GM12878 (cell line): ENCODE data around the gene WDR64. TPM values are rescaled to one million over a fixed set of nuclear protein-coding genes. Genes with fewer than 3 reads are reported as not detected.

Source experiments
- ATAC-seq: fragments of 200-7000 bp; cut with Tn5 transposase; 3 replicates; pipeline ENCODE4 v1.9.1; 2020; ENCODE audit warnings: mild to moderate bottlenecking, moderate library complexity
- BruUV-seq: library from RNA; stranded (reverse); fragments of 400-500 nt; replicated peaks from 2 replicates; lab custom pipeline; 2021; lab: Mats Ljungman, UMichigan
- CTCF ChIA-PET: fragments of 300-600 bp; sonication (Branson Sonifier 250); formaldehyde crosslinking; extraction: SDS; loops from one replicate; lab custom pipeline; 2021; ENCODE audit warnings: inconsistent platforms; lab: Yijun Ruan, JAX
- POLR2A ChIA-PET: fragments of 350-600 bp; formaldehyde crosslinking; extraction: SDS; loops from one replicate; lab custom pipeline; 2021; ENCODE audit warnings: inconsistent platforms; lab: Charles Lee
- RAD21 ChIA-PET: fragments of 300-600 bp; sonication (Branson Sonifier 250); formaldehyde crosslinking; loops from one replicate; lab custom pipeline; 2023; ENCODE audit warnings: antibody characterized with exemption; ENCODE audit not compliant: unreplicated experiment; lab: Charles Lee
- SMC1A ChIA-PET: fragments of 300-600 bp; sonication (Branson Sonifier 250); formaldehyde crosslinking; loops from one replicate; lab custom pipeline; 2023; ENCODE audit not compliant: unreplicated experiment, uncharacterized antibody; lab: Charles Lee
- DNase-seq: peaks from one replicate; pipeline ENCODE4 v3.0.0-alpha.2; 2011; ENCODE audit warnings: low read depth, low spot score
- FAIRE-seq: peaks from 3 replicates; lab custom pipeline; 2011; peaks lifted over from hg19 to GRCh38; lab: Jason Lieb, UNC
- H2AFZ ChIP-seq: 2 replicates; pipeline ENCODE4 v1.6.0; 2011; ENCODE audit warnings: low read depth, low read length, control low read depth; ENCODE audit not compliant: control insufficient read depth
- H3K27ac ChIP-seq: 2 replicates; pipeline ENCODE4 v1.5.1; 2011; ENCODE audit warnings: control low read depth; ENCODE audit not compliant: control insufficient read depth, insufficient read depth
- H3K27me3 ChIP-seq, 2 experiments: replicated peaks in 1 of 2; 2 replicates each; pipeline versions ENCODE4 v1.6.0 to v1.6.1; 2011; ENCODE audit warnings: low read length in 1 of 2; ENCODE audit not compliant: control insufficient read depth in 2 of 2, insufficient read depth in 2 of 2
- H3K36me3 ChIP-seq, 2 experiments: 2 replicates each; pipeline ENCODE4 v1.5.1; 2011; ENCODE audit warnings: low read length in 1 of 2; ENCODE audit not compliant: control insufficient read depth in 2 of 2, insufficient read depth in 2 of 2
- H3K4me1 ChIP-seq: 2 replicates; pipeline ENCODE4 v1.6.1; 2011; ENCODE audit warnings: mild to moderate bottlenecking, low read length, moderate library complexity, mixed read lengths; ENCODE audit not compliant: control insufficient read depth, insufficient read depth
- H3K4me2 ChIP-seq: 2 replicates; pipeline ENCODE4 v1.6.0; 2011; ENCODE audit warnings: control low read depth; ENCODE audit not compliant: control insufficient read depth, insufficient read depth
- H3K4me3 ChIP-seq: fragments of 200-600 bp; sonication (generic); 2 replicates; pipeline ENCODE4 v1.5.1; 2016
- H3K79me2 ChIP-seq: 2 replicates; pipeline ENCODE4 v1.6.0; 2011; ENCODE audit warnings: low read length; ENCODE audit not compliant: control insufficient read depth, insufficient read depth
- H3K9ac ChIP-seq: 2 replicates; pipeline ENCODE4 v1.8.0; 2011; ENCODE audit warnings: low read length, control low read depth, mixed read lengths; ENCODE audit not compliant: control insufficient read depth, insufficient read depth
- H3K9me3 ChIP-seq: replicated peaks from 3 replicates; pipeline ENCODE4 v1.5.1; 2011; ENCODE audit warnings: mild to moderate bottlenecking, low read length; ENCODE audit not compliant: control insufficient read depth, insufficient read depth
- H4K20me1 ChIP-seq: 2 replicates; pipeline ENCODE4 v1.6.0; 2011; ENCODE audit not compliant: control insufficient read depth, insufficient read depth
- CHD4 ChIP-seq: fragments of 200-600 bp; sonication (generic); IDR thresholded peaks from 2 replicates; pipeline ENCODE4 v1.6.1; 2016; ENCODE audit warnings: mild to moderate bottlenecking
- NR2C1 ChIP-seq: fragments of 450-650 bp; IDR thresholded peaks from 2 replicates; pipeline ENCODE4 v1.6.1; 2017; ENCODE audit warnings: antibody characterized with exemption, mild to moderate bottlenecking, moderate library complexity
- RFX5 ChIP-seq: IDR thresholded peaks from 2 replicates; pipeline ENCODE4 v1.6.1; 2011; ENCODE audit warnings: low read depth, low read length, improper control_type of control experiment
- SPI1 ChIP-seq: IDR thresholded peaks from 2 replicates; pipeline ENCODE4 v1.6.1; 2011; ENCODE audit warnings: low read depth, mild to moderate bottlenecking, low read length, moderate library complexity, borderline replicate concordance; ENCODE audit not compliant: insufficient read depth
- TARDBP ChIP-seq: IDR thresholded peaks from 2 replicates; pipeline ENCODE4 v1.6.1; 2016; ENCODE audit warnings: borderline replicate concordance
- WRNIP1 ChIP-seq: IDR thresholded peaks from 2 replicates; pipeline ENCODE4 v1.6.1; 2011; ENCODE audit warnings: low read depth, low read length, improper control_type of control experiment, borderline replicate concordance
- WGBS: methylation state at CpG from one replicate; pipeline ENCODE4 v1.1.6; 2016; ENCODE audit warnings: low lambda C conversion rate; ENCODE audit not compliant: insufficient replicate concordance, insufficient coverage; ENCODE audit errors: missing lambda C conversion rate; 5-methylcytosine and 5-hydroxymethylcytosine counted together
- in situ Hi-C: fragments of 300-500 bp; cut with MboI; formaldehyde crosslinking; loops from 9 replicates; pipeline ENCODE4 v1.14.3; 2018; ENCODE audit warnings: mixed read lengths
- intact Hi-C: fragments of 100-400 bp; cut with micrococcal nuclease; formaldehyde crosslinking; loops from one replicate; pipeline ENCODE4 v1.14.2; 2022; ENCODE audit not compliant: unreplicated experiment
- polyA plus RNA-seq, 11 experiments: library from polyadenylated mRNA; depleted of rRNA in 4 of 11; unstranded in 6 of 11; stranded (reverse) in 5 of 11; fragments of >200 nt; fragmentation: Nextera tagmentation in 4 of 11; fragmentation: Illumina TruSeq in 1 of 11; extraction: Ambion mirVana in 4 of 11; extraction: Trizol in 1 of 11; gene quantifications; 1 replicate in 1 of 11; 2 replicates in 10 of 11; pipeline versions ENCODE4 v1.2.1 to v1.2.3, GENCODE V29; 2011 to 2016; ENCODE audit warnings: inconsistent platforms in 2 of 11, missing spikeins in 2 of 11, low read depth in 1 of 11
- total RNA-seq, 4 experiments: library from RNA; depleted of rRNA in 3 of 4; stranded (reverse); fragments of >200 nt in 3 of 4; fragmentation: Illumina TruSeq in 1 of 4; extraction: Trizol in 1 of 4; gene quantifications; 2 replicates each; pipeline versions ENCODE4 v1.2.1 to v1.2.3, GENCODE V29; 2013 to 2021

Gene WDR64
- total and polyA plus RNA-seq, 10 of the 15 experiments (the other 5 are each of a cell fraction or from before 2014, with no cell fraction given): 0.01 TPM; not detected in 9

GRCh38 chr1:241714321-241715218 is 62.5 kb downstream of the WDR64 start:
- POLR2A ChIA-PET: no interaction called here
- DNase-seq: no peak
- RAD21 ChIA-PET: no interaction called here
- Histone ChIP-seq H3K4me3 (no peak overlapping the region), H3K79me2 (no peaks in the 10 kb centered on the region), H3K9ac (no peak overlapping the region), H3K27ac (no peak overlapping the region), H3K4me1 (no peaks in the 10 kb centered on the region), H2AFZ (no peak overlapping the region), H3K9me3 (no peaks in the 10 kb centered on the region), H3K4me2 (no peak overlapping the region), H3K27me3 (no peaks in the 10 kb centered on the region; a peak in 1 of 4 replicates), H3K36me3 (no peaks in the 10 kb centered on the region), H4K20me1 (no peaks in the 10 kb centered on the region)
- intact Hi-C loops: no loop called here
- no peak for FAIRE-seq
- CTCF ChIA-PET: no interaction called here
- ATAC-seq: no peak
- BruUV-seq: no TSS peak
- 26% methylated on average over 2 of the region's 2 CpGs for WGBS
- in situ Hi-C loops: no loop called here
- TF ChIP-seq SPI1: peak; percentile 76
- TF ChIP-seq RFX5: no peak
- TF ChIP-seq CHD4: no peak
- no peak for TF ChIP-seq NR2C1
- TF ChIP-seq TARDBP: no peak
- SMC1A ChIA-PET: interaction anchor here (0.9 kb wide), 1 partner anchor 20 kb away, joined by 3 read pairs; no protein-coding TSS in a partner anchor

GRCh38 chr1:241715435-241715834 is 63.4 kb downstream of the WDR64 start:
- H3K4me1 ChIP-seq: no peaks in the 10 kb centered on the region
- no peak overlapping the region for H3K9ac ChIP-seq
- ChIA-PET CTCF (no interaction called here), POLR2A (interaction anchor here (0.6 kb wide), 1 partner anchor 14 kb away, joined by 3 read pairs; no protein-coding TSS in a partner anchor), RAD21 (no interaction called here), SMC1A (interaction anchor here (1.5 kb wide), 1 partner anchor 9 kb away, joined by 5 read pairs; no protein-coding TSS in a partner anchor)
- H3K4me3 ChIP-seq: no peak overlapping the region
- intact Hi-C loops: no loop called here
- no peaks in the 10 kb centered on the region for H3K9me3 ChIP-seq
- no peak overlapping the region for H2AFZ ChIP-seq
- no peak overlapping the region for H3K27ac ChIP-seq
- BruUV-seq: no TSS peak
- no peaks in the 10 kb centered on the region for H3K79me2 ChIP-seq
- TF ChIP-seq WRNIP1: no peak
- DNase-seq (no peak), FAIRE-seq (no peak), ATAC-seq (no peak)
- no peak overlapping the region for H3K4me2 ChIP-seq
- H3K27me3 ChIP-seq: no peaks in the 10 kb centered on the region; a peak in 1 of 4 replicates
- in situ Hi-C loops: no loop called here
- H3K36me3 ChIP-seq: no peaks in the 10 kb centered on the region
- H4K20me1 ChIP-seq: no peaks in the 10 kb centered on the region
- 60% methylated on average over 3 of the region's 3 CpGs for WGBS
